ENCODE measurements around the gene DPYSL5. TPM values are rescaled to one million over a fixed set of nuclear protein-coding genes. Genes with fewer than 3 reads are reported as not detected.
"Not testable (repeated sequence)": the region's sequence is repeated elsewhere in the genome, so short reads cannot be mapped to it uniquely, and the experiment has no call there.

DPYSL5 gene
- total RNA-seq, 1 donor: not detected

- H3K4me3 ChIP-seq (ENCODE audit: low read depth, low read length): no peak overlapping the region
- DNase-seq (ENCODE audit: low read depth): no peak
- TF ChIP-seq CTCF (IDR thresholded peaks at IDR 0.05; ENCODE audit: insufficient read depth, low read length): no peak
Measured at GRCh38 chr2:26880161-26880560, 32.2 kb downstream of the DPYSL5 start.

DNA sequence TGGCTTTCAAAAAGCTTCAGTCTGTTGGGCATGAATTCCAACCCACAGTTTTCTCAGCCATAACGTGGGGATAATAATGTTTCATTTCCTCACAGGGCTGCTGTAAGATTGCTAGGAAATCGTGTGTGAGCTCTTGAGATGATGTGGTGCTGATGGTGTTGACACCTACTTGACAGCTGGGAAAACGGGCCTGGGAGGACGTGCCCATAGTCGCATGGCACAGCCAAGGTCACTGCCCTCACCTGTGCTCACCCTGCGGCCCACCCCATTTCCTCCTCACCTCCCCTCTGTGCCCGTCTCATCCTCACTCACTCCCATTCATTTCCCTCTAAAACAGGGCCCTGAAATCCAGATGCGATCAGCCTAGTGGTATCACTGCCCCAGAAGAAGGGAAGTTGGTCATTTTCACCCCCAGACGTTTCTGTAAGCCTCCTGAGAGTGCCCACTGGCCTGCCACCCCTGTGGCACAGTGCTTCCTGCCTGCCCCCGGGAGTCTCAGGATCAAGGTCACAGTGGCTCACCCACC is 33.0 kb downstream of the DPYSL5 start:
- TF ChIP-seq CTCF (IDR thresholded peaks at IDR 0.05; ENCODE audit: insufficient read depth, low read length): no peak
- no peak for DNase-seq (ENCODE audit: low read depth)
- no peak overlapping the region for H3K4me3 ChIP-seq (ENCODE audit: low read depth, low read length)

DNA sequence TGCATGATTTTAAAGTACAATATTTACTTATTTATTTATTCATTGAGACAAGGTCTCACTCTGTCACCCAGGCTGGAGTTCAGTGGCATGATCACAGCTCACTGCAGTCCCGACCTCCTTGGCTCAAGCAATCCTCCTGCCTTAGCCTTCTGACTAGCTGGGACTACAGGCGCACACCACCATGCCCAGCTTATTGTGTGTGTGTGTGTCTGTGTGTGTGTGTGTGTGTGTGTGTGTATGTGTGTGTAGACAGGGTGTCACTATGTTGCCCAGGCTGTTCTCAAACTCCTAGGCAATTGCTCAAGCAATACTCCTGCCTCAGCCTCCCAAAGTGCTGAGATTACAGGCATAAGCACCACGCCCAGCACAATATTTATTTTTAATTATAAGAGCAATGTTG is 34.3 kb downstream of the DPYSL5 start:
- DNase-seq (ENCODE audit: low read depth): not testable (repeated sequence)

GRCh38 chr2:26883956-26884355 is 36.0 kb downstream of the DPYSL5 start:
- TF ChIP-seq CTCF (IDR thresholded peaks at IDR 0.05; ENCODE audit: insufficient read depth, low read length): no peak
- no peak overlapping the region for H3K4me3 ChIP-seq (ENCODE audit: low read depth, low read length)
- no peak for DNase-seq (ENCODE audit: low read depth)

More for the DNA sequence above, 34.3 kb downstream of the DPYSL5 start:
- H3K4me3 ChIP-seq (ENCODE audit: low read depth, low read length): not testable (repeated sequence)

GRCh38 chr2:26884486-26884885 is 36.6 kb downstream of the DPYSL5 start:
- H3K4me3 ChIP-seq (ENCODE audit: low read depth, low read length): no peak overlapping the region
- TF ChIP-seq CTCF (IDR thresholded peaks at IDR 0.05; ENCODE audit: insufficient read depth, low read length): no peak
- no peak for DNase-seq (ENCODE audit: low read depth)

GRCh38 chr2:26885651-26886329 is 37.9 kb downstream of the DPYSL5 start:
- H3K4me3 ChIP-seq (ENCODE audit: low read depth, low read length): no peak overlapping the region
- DNase-seq (ENCODE audit: low read depth): no peak
- TF ChIP-seq CTCF (IDR thresholded peaks at IDR 0.05; ENCODE audit: insufficient read depth, low read length): no peak

DNA sequence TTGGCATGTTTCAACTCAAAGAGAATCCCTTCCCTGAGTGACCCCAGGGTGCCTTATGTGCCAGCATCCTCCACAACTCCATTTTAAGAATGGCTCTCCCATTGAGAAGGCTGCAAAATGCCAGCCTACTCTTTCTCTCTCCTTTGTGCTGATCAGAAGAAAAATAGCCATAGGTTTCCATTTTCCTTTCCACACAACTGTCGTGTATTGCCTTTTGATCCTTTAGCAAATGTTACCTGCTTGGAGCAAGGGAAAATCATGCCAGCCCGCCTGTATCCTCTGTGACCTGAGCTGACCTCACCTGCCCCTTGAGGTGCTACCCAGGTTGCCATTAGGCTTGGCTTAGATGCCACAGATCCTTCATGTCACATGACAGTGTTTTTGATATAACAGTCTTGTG is 38.8 kb downstream of the DPYSL5 start:
- TF ChIP-seq CTCF (IDR thresholded peaks at IDR 0.05; ENCODE audit: insufficient read depth, low read length): no peak
- no peak overlapping the region for H3K4me3 ChIP-seq (ENCODE audit: low read depth, low read length)
- DNase-seq (ENCODE audit: low read depth): no peak

Measured in fibroblast of the aortic adventitia (primary cell).